AG09309 (cell line): ENCODE results near the gene ARMH2.

Source experiments
- DNase-seq: peaks from one replicate; pipeline ENCODE4 v3.0.0-alpha.2; 2010; ENCODE audit warnings: low read depth
- H3K4me3 ChIP-seq: 2 replicates; pipeline ENCODE4 v1.5.1; 2011; ENCODE audit warnings: mild to moderate bottlenecking, low read depth, low read length, moderate library complexity; ENCODE audit not compliant: control insufficient read depth
- CTCF ChIP-seq: IDR thresholded peaks from 2 replicates; pipeline ENCODE4 v1.5.1; 2011; ENCODE audit warnings: mild to moderate bottlenecking, low read depth, low read length, inconsistent platforms; ENCODE audit not compliant: insufficient read depth, control insufficient read depth; ENCODE audit errors: missing control alignments

Gene ARMH2

DNA sequence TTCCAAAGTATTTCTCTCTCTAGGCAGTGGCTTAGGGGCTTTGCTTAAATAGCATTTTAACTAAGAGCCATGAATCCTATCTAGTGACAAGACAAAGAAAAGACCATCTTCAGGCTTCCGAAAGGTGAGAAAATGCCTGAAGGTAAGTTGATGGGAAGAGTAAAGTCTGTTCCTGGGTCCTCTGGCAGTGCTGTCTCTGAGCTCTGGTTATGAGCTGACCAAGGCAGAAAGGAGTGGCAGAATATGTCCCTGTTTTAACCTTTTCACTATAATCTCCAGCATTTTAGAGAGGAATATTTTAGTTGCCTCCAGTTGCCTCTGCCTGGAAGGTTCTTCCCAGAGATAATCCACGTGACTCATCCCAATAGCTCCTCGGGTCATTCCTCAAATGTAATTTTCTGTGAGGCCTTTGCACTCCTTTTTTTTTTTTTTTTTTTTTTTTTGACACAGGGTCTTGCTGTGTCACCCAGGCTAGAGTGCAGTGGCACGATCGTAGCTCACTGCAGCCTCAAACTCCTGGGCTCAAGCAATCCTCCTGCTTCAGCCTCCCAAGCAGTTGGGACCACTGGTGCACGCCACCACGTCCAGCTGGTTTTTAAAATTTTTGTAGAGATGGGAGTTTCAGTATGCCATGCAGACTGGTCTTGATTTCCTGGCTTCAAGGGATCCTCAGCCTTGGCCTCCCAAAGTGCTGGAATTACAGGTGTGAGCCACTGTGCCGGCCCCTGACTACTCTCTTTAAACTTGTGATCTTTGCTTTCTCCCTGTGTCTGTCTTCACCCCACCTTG, 3.7 kb upstream of the ARMH2 start:
- DNase-seq = no peak
- no peak for TF ChIP-seq CTCF
- H3K4me3 ChIP-seq = no peak overlapping the region

- no peak for DNase-seq
- no peak overlapping the region for H3K4me3 ChIP-seq
- TF ChIP-seq CTCF = no peak
These were observed 811 bp upstream of the ARMH2 start for GRCh38 chr6:24799541-24799915.

DNA sequence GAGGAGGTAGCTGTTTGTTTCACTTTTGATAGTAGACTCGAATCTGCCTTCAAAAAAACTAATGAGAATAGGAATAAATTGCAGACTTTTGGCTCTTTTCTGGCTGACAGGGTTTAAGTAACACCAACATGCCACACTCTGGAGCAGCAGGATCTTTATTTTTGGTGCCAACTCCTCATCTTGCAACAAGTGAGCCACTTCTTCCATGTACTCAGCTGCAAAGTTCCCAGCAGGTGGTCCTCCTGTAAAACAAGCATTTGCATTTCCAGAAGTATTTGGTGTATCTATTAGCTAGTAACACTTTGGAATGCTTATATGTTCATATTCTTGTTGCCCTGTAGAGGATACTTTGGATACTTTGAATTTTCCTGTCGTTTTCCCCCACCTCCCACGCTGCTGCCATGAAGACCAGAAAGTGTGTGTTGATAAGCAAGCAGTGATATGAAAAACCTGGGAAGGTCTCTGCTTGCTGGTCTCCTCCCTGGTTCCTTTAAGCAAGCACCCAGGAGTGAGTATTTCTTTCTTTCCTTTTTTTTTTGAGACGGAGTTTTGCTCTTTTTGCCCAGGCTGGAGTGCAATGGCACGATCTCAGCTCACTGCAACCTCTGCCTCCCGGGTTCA, 1.0 kb downstream of the ARMH2 start:
- H3K4me3 ChIP-seq = no peak overlapping the region
- no peak for TF ChIP-seq CTCF
- no peak for DNase-seq

GRCh38 chr6:24796616-24797290, 2.0 kb downstream of the ARMH2 start:
- DNase-seq = no peak
- TF ChIP-seq CTCF = no peak
- no peak overlapping the region for H3K4me3 ChIP-seq

DNA sequence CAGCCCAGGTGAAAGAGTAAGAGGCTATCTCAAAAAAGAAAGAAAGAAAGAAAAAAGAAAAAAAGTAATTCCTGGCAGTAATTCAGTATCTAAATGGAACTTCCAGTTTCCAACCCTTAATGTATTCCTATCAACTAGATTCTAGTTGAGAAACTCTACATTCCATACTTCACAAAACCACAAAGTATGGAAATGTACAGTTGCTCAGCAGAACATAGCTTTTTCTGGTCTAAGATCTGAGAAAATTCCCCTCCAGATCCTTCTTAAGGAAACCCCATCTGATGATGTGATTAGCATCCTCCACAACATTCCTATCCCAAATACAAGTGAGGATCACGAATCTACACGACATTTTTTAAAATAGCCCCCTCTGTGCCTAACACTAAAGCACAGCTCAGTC, 3.6 kb downstream of the ARMH2 start:
- no peak for DNase-seq
- no peak overlapping the region for H3K4me3 ChIP-seq
- TF ChIP-seq CTCF = no peak

GRCh38 chr6:24788031-24788665, 10.6 kb downstream of the ARMH2 start:
- TF ChIP-seq CTCF = no peak
- no peak overlapping the region for H3K4me3 ChIP-seq
- DNase-seq = no peak
